Frontal cortex (tissue), 4 donors: ENCODE data around the gene GGA3. TPM values are rescaled to one million over a fixed set of nuclear protein-coding genes. Genes with fewer than 3 reads are reported as not detected.
"Not testable (repeated sequence)": the region's sequence is repeated elsewhere in the genome, so short reads cannot be mapped to it uniquely, and the experiment has no call there.

Experiments used
- DNase-seq, 2 donors: peaks; one replicate each; pipeline ENCODE4 v3.0.0; 2012; ENCODE audit warnings: low spot score in 2 of 2
- FAIRE-seq: peaks from 2 replicates; lab custom pipeline; 2012; peaks lifted over from hg19 to GRCh38; lab: Jason Lieb, UNC
- total RNA-seq: library from RNA; depleted of rRNA; stranded (reverse); fragments of >200 nt; gene quantifications from one replicate; pipeline ENCODE4 v1.2.3, GENCODE V29; 2014
- donor health status: control.
- donor health status: control.
- donor health status: control.

The GGA3 gene
- total RNA-seq, 1 donor from 2014 or later, result 15.1 TPM

GRCh38 chr17:75231071-75231470 is 30.3 kb downstream of the GGA3 start:
- FAIRE-seq (no peak), DNase-seq (no peak)

- FAIRE-seq (no peak), DNase-seq (no peak)
Observed at GRCh38 chr17:75228847-75229246, 32.6 kb downstream of the GGA3 start.

DNA sequence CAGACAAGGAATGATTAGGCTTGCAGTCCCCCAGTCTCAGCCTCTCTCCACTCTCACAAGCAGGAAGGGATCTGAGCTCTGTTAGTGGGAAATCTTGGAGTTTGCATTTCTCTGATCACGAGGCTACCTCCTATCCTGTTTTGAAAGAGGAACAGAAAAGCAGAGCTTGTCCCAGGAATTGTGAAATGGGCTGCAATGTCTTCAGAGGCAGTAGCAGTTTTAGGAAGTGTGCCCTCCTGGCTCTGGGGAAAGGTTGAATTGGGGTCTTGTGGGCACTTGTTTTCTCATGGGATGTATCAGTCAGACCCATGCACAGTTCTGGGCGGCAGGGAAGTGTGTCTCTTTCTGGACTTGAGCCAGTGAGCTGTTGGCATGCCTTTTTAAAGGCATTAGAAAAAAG is 33.1 kb downstream of the GGA3 start:
- no peak for DNase-seq
- no peak for FAIRE-seq

- no peak for DNase-seq
Observed at GRCh38 chr17:75227729-75228128, 33.7 kb downstream of the GGA3 start.

DNA sequence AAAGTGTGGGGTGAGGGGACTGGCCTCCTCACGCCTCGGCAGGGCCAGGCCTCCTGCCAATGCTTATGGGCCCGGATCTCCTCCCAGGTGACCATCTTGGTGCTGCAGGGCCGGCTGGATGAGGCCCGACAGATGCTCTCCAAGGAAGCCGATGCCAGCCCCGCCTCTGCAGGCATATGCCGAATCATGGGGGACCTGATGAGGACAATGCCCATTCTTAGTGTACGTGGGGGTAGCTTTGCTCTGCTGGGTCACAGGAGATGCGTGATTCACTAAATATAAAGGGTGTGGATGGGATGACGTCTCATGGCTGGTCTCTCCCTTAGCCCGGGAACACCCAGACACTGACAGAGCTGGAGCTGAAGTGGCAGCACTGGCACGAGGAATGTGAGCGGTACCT is 36.4 kb downstream of the GGA3 start:
- no peak for FAIRE-seq
- no peak for DNase-seq

More at GRCh38 chr17:75227729-75228128, 33.7 kb downstream of the GGA3 start:
- no peak for FAIRE-seq

DNA sequence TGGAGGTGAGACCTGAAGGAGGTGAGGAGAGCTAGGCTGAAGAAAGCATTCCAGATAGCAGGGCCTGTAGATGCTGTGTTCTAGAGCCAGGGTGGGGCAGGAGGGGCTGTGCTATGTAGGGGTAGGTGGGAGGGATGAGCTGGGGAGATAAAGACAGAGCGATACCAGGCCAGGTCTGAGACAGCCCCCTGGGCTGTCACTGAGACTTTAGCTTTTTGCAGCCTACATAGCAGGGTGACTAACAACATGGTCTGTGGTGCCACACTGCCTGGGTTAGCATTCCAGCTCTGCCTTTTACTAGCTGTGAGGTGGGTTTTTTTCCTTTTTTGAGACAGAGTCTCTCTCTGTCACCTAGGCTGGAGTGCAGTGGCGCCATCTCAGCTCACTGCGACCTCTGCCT is 41.6 kb downstream of the GGA3 start:
- no peak for FAIRE-seq
- no peak for DNase-seq

- no peak for FAIRE-seq
Observed at GRCh38 chr17:75218131-75218530, 43.3 kb downstream of the GGA3 start.

DNA sequence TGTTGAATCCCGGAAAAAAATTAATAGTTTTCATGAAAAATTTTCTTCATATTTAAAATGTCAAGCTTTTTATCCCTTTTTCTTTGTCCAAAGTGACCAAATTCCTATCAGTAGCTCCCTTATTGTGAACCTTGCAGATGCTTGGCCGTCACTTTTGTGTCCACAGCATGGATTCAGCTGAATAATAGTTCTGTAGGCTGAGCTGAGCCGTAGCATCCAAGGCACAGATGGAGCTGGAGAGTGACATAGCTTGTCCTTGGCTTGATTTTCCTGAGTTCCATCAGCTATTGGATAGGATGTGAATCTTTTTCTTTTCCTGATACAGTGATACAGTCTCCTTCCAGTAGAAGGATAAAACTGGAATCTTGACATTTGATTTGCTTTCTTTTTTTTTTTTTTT is 52.3 kb downstream of the GGA3 start:
- DNase-seq (no peak), FAIRE-seq (no peak)

More at GRCh38 chr17:75218131-75218530, 43.3 kb downstream of the GGA3 start:
- DNase-seq, result no peak

GRCh38 chr17:75208161-75208560 is 53.2 kb downstream of the GGA3 start:
- no peak for DNase-seq
- FAIRE-seq, result no peak

GRCh38 chr17:75207760-75208159 is 53.6 kb downstream of the GGA3 start:
- DNase-seq (no peak), FAIRE-seq (no peak)

DNA sequence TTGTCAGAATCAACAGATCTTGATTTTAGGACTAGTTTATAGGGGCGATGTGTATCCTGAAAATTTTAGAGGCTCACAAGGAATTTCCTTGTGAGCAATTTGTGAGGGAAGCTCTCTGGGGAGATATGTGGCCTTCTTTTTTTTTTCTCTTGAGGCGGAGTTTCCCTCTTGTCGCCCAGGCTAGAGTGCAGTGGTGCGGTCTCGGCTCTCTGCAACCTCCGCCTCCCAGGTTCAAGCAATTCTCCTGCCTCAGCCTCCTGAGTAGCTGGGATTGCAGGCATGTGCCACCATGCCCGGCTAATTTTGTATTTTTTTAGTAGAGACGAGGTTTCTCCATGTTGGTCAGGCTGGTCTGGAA is 54.4 kb downstream of the GGA3 start:
- not testable (repeated sequence) for DNase-seq, FAIRE-seq

DNA sequence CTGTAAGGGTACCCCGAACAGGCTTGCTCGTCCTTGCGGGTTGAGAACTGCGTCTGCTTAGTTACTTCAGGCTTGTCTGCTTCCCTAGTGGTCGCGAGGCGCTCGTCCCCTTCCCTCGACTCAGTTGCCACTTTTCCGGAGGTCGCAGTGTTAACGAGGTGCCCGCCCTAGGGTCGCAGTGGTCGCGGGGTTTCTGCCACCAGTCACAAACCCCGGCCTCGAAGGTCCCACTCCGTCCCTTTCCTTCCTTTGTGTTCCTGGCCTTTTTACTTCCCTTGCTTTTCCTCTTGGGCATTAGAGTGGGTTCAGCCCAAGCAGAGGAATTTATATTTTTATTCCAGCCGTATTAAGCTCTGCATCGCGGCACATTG is 55.6 kb downstream of the GGA3 start:
- DNase-seq (no peak), FAIRE-seq (no peak)

DNA sequence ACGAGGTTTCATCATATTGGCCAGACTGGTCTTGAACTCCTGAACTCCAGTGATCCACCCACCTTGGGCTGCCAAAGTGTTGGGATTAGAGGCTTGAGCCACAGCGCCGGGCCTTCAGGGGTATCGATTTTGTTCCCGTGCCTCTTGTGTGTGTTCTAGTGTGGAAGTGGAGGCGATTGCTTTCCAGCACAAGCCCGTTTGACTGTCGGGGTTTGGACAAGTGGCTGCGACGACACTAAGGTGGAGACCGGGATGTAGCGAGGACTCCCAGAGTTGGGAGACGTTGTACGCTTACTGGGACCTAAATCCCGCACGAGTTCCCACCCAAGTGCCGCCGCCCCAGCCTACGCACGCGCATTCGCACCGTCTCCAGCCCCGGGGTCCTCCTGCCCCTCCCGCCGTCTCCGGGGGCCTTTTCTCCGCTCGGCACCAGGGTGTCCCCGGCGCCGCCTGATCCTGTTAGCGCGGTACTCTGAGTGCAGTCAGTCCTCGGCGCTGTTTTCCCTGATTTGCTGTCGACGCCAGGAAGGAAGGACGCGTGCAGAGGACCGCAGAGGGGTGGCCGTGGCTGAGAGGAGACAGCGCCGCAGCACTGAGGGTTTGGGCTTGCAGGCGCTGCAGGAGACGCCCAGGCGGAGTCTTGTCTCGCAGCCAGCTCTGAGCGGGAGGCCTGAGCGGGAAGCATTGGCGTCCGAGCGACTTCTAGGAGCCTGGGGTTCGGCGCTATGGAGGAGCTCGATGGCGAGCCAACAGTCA is 56.2 kb downstream of the GGA3 start, which contains the start of gene NUP85:
Gene NUP85, plus strand, starts transcription at position 643 of the 756 bp plus-strand sequence. Its CDS starts 83 bp downstream, at position 726.
- DNase-seq (peak; percentile 86 to 94), FAIRE-seq (no peak)

GRCh38 chr17:75199886-75200618 is 61.4 kb downstream of the GGA3 start:
- DNase-seq (no peak), FAIRE-seq (no peak)

- FAIRE-seq, result no peak
- no peak for DNase-seq
Observed at GRCh38 chr17:75194879-75195278, 66.5 kb downstream of the GGA3 start.

- DNase-seq, result no peak
- FAIRE-seq, result no peak
Observed at GRCh38 chr17:75191584-75191983, 69.8 kb downstream of the GGA3 start.

GRCh38 chr17:75188614-75189013 is 72.8 kb downstream of the GGA3 start:
- DNase-seq, result no peak
- FAIRE-seq, result no peak
